IMR-90 (cell line): Measurements from ENCODE around the gene NME4. TPM values are rescaled to one million over a fixed set of nuclear protein-coding genes. Genes with fewer than 3 reads are reported as not detected.

ENCODE experiments used
- ATAC-seq: fragments of 200-7000 bp; cut with Tn5 transposase; 2 replicates; pipeline ENCODE4 v1.9.1; 2020; ENCODE audit warnings: low read depth, mild to moderate bottlenecking, moderate library complexity
- BruUV-seq: library from RNA; stranded (reverse); fragments of 400-500 nt; replicated peaks from 2 replicates; lab custom pipeline; 2021; lab: Mats Ljungman, UMichigan
- CTCF ChIA-PET: fragments of 300-600 bp; formaldehyde crosslinking; extraction: SDS; loops from one replicate; lab custom pipeline; 2021; ENCODE audit warnings: antibody characterized with exemption; lab: Yijun Ruan, JAX
- POLR2A ChIA-PET: fragments of 300-600 bp; sonication (Branson Sonifier 250); formaldehyde crosslinking; loops from one replicate; lab custom pipeline; 2022; ENCODE audit warnings: antibody characterized with exemption; ENCODE audit not compliant: unreplicated experiment; lab: Charles Lee
- DNase-seq: peaks from one replicate; pipeline ENCODE4 v3.0.0; 2013
- H2AFZ ChIP-seq: replicated peaks from 2 replicates; pipeline ENCODE3; 2013; ENCODE audit warnings: low read length, mild to moderate bottlenecking; ENCODE audit not compliant: poor library complexity
- H2AK5ac ChIP-seq: 2 replicates; pipeline ENCODE4 v1.6.1; 2013; ENCODE audit warnings: low read depth, low read length, inconsistent platforms
- H2AK9ac ChIP-seq: replicated peaks from 2 replicates; pipeline ENCODE3; 2013; ENCODE audit warnings: mild to moderate bottlenecking, low read depth, low read length, moderate library complexity; ENCODE audit not compliant: poor library complexity
- H2BK120ac ChIP-seq: 2 replicates; pipeline ENCODE4 v1.6.1; 2013; ENCODE audit warnings: low read depth, low read length, inconsistent platforms
- H2BK15ac ChIP-seq: 3 replicates; pipeline ENCODE4 v1.6.1; 2013; ENCODE audit warnings: low read depth, low read length, inconsistent platforms
- H2BK20ac ChIP-seq: 2 replicates; pipeline ENCODE4 v1.6.1; 2013; ENCODE audit warnings: low read depth, mild to moderate bottlenecking, inconsistent platforms, low read length, moderate library complexity
- H2BK5ac ChIP-seq: 2 replicates; pipeline ENCODE4 v1.6.1; 2013; ENCODE audit warnings: mild to moderate bottlenecking, low read depth, low read length, inconsistent platforms; ENCODE audit not compliant: poor library complexity, severe bottlenecking
- H3K14ac ChIP-seq: replicated peaks from 2 replicates; pipeline ENCODE4 v1.6.1; 2013; ENCODE audit warnings: low read depth, low read length, inconsistent platforms
- H3K18ac ChIP-seq: 2 replicates; pipeline ENCODE4 v1.6.1; 2013; ENCODE audit warnings: low read depth, low read length, control low read depth
- H3K23ac ChIP-seq: 2 replicates; pipeline ENCODE4 v1.6.1; 2013; ENCODE audit warnings: low read depth, low read length, inconsistent platforms
- H3K27ac ChIP-seq: 2 replicates; pipeline ENCODE4 v1.5.1; 2013; ENCODE audit warnings: mild to moderate bottlenecking, control low read depth, low read length; ENCODE audit not compliant: insufficient read depth
- H3K27me3 ChIP-seq: 2 replicates; pipeline ENCODE4 v1.6.1; 2013; ENCODE audit warnings: low read length; ENCODE audit not compliant: control insufficient read depth, insufficient read depth
- H3K36me3 ChIP-seq: 2 replicates; pipeline ENCODE4 v1.6.1; 2013; ENCODE audit warnings: low read length, mixed read lengths; ENCODE audit not compliant: control insufficient read depth, insufficient read depth
- H3K4ac ChIP-seq: 2 replicates; pipeline ENCODE4 v1.6.1; 2013; ENCODE audit warnings: low read depth, low read length, inconsistent platforms
- H3K4me1 ChIP-seq: 2 replicates; pipeline ENCODE4 v1.6.1; 2013; ENCODE audit warnings: low read length, mixed read lengths; ENCODE audit not compliant: control insufficient read depth, insufficient read depth
- H3K4me2 ChIP-seq: 2 replicates; pipeline ENCODE4 v1.6.1; 2013; ENCODE audit warnings: low read depth, mild to moderate bottlenecking, control low read depth, low read length, moderate library complexity
- H3K4me3 ChIP-seq: 2 replicates; pipeline ENCODE4 v1.5.1; 2013; ENCODE audit warnings: low read depth, mild to moderate bottlenecking, control low read depth, low read length, moderate library complexity; ENCODE audit not compliant: insufficient read depth
- H3K56ac ChIP-seq: 2 replicates; pipeline ENCODE4 v1.6.1; 2013; ENCODE audit warnings: low read length, inconsistent platforms; ENCODE audit not compliant: insufficient read depth; ENCODE audit errors: extremely low read depth
- H3K79me1 ChIP-seq, 2 experiments: 2 replicates each; pipeline ENCODE4 v1.6.1; 2013; ENCODE audit warnings: low read length in 2 of 2, inconsistent platforms in 1 of 2, low read depth in 1 of 2
- H3K9ac ChIP-seq: 2 replicates; pipeline ENCODE4 v1.6.1; 2013; ENCODE audit warnings: low read depth, low read length, control low read depth
- H3K9me1 ChIP-seq: 2 replicates; pipeline ENCODE4 v1.6.1; 2013; ENCODE audit warnings: low read length, inconsistent platforms; ENCODE audit not compliant: insufficient read depth
- H3K9me3 ChIP-seq: 2 replicates; pipeline ENCODE4 v1.6.1; 2013; ENCODE audit warnings: low read length; ENCODE audit not compliant: control insufficient read depth, insufficient read depth
- H4K20me1 ChIP-seq: 2 replicates; pipeline ENCODE4 v1.6.1; 2013; ENCODE audit warnings: low read length, inconsistent platforms; ENCODE audit not compliant: insufficient read depth
- H4K5ac ChIP-seq: 2 replicates; pipeline ENCODE4 v1.6.1; 2013; ENCODE audit warnings: mild to moderate bottlenecking, low read depth, low read length, control low read depth
- H4K8ac ChIP-seq, 2 experiments: 2 replicates each; pipeline ENCODE4 v1.6.1; 2013; ENCODE audit warnings: low read depth in 2 of 2, low read length in 2 of 2, control low read depth in 1 of 2, inconsistent platforms in 1 of 2
- H4K91ac ChIP-seq: 2 replicates; pipeline ENCODE4 v1.6.1; 2013; ENCODE audit warnings: low read depth, low read length, inconsistent platforms; ENCODE audit not compliant: insufficient read depth
- CEBPB ChIP-seq: IDR thresholded peaks from 2 replicates; pipeline ENCODE4 v1.6.1; 2012; ENCODE audit warnings: low read depth, low read length, improper control_type of control experiment
- CHD1 ChIP-seq: IDR thresholded peaks from 2 replicates; pipeline ENCODE4 v1.6.1; 2012; ENCODE audit warnings: low read depth, low read length, improper control_type of control experiment
- MXI1 ChIP-seq: IDR thresholded peaks from 2 replicates; pipeline ENCODE4 v1.6.1; 2012; ENCODE audit warnings: low read depth, mild to moderate bottlenecking, low read length, moderate library complexity, borderline replicate concordance
- WGBS, 2 experiments: methylation state at CpG; one replicate each; pipeline versions ENCODE4 v1.1.5 to v1.1.7; 2013; ENCODE audit warnings: missing lambda C conversion rate in 2 of 2; ENCODE audit not compliant: insufficient read length in 1 of 2; ENCODE audit errors: extremely low coverage in 2 of 2; 5-methylcytosine and 5-hydroxymethylcytosine counted together
- dilution Hi-C: fragments of 300-500 bp; cut with HindIII; formaldehyde crosslinking; loops from one replicate; pipeline ENCODE4 v1.14.3; 2018; ENCODE audit warnings: low sequenced_read_pairs; ENCODE audit not compliant: unreplicated experiment
- in situ Hi-C: fragments of 300-500 bp; cut with MboI; formaldehyde crosslinking; loops from 3 replicates; pipeline ENCODE4 v1.14.3; 2019; ENCODE audit warnings: low sequenced_read_pairs, inconsistent platforms, mixed read lengths
- intact Hi-C: fragments of 100-400 bp; cut with micrococcal nuclease; formaldehyde crosslinking; loops from 2 replicates; pipeline ENCODE4 v1.10.0; 2022
- polyA plus RNA-seq, 3 experiments: library from polyadenylated mRNA; depleted of rRNA; stranded (reverse); fragments of >200 nt; gene quantifications; 2 replicates each; pipeline ENCODE4 v1.2.3, GENCODE V29; 2012; ENCODE audit warnings: low replicate concordance in 1 of 3
- total RNA-seq: library from RNA; depleted of rRNA; stranded (reverse); fragments of >200 nt; gene quantifications from 2 replicates; pipeline ENCODE4 v1.2.3, GENCODE V29; 2012

NME4 gene
- total and polyA plus RNA-seq, 2 of the 4 experiments (the other 2 are of a cell fraction): 124 to 288 TPM

- Histone ChIP-seq H2AK9ac (no peak overlapping the region), H3K9me3 (no peaks in the 10 kb centered on the region), H2BK15ac (no peak overlapping the region), H3K14ac (no peak overlapping the region), H3K36me3 (peaks cover 52% of the 10 kb centered on the region), H3K27ac (no peak overlapping the region), H4K5ac (no peak overlapping the region), H3K4me1 (peaks cover 7% of the 10 kb centered on the region; the same call in 1 of the 2 replicates), H4K20me1 (no peaks in the 10 kb centered on the region), H3K18ac (no peak overlapping the region), H4K91ac (no peak overlapping the region), H3K4ac (no peak overlapping the region), H3K4me2 (no peak overlapping the region), H2AFZ (peak overlapping the region; percentile 32), H2AK5ac (no peak overlapping the region), H3K56ac (no peak overlapping the region), H3K9ac (no peak overlapping the region), H2BK120ac (no peak overlapping the region), H2BK20ac (no peak overlapping the region), H3K23ac (no peak overlapping the region), H3K4me3 (no peak overlapping the region), H4K8ac (no peak overlapping the region), H3K9me1 (no peaks in the 10 kb centered on the region), H3K27me3 (no peaks in the 10 kb centered on the region), H3K79me1 (peaks cover 4 to 11% of the 10 kb centered on the region in 2 experiments; a peak in 2 of 4 replicates), H2BK5ac (no peak overlapping the region)
- ATAC-seq (no peak), DNase-seq (no peak)
- dilution Hi-C loops: no loop called here
- POLR2A ChIA-PET: no interaction called here
- TF ChIP-seq MXI1 (no peak), CHD1 (no peak), CEBPB (no peak)
- in situ Hi-C loops: no loop called here
- intact Hi-C loops: no loop called here
- 95% methylated on average over 19 of the region's 29 CpGs; no CpG with 5 or more reads in 1 of the 2 experiments for WGBS, 2 experiments
- CTCF ChIA-PET: no interaction called here
- no TSS peak for BruUV-seq
Observed at GRCh38 chr16:368388-369158, 28.4 kb upstream of the NME4 start.
